Measurements from ENCODE around the gene KSR2.
"Not testable (repeated sequence)": the region's sequence is repeated elsewhere in the genome, so short reads cannot be mapped to it uniquely, and the experiment has no call there.

The KSR2 gene

GRCh38 chr12:117807946-117808345 is 160.8 kb downstream of the KSR2 start:
- H3K9me3 ChIP-seq (replicated peaks; ENCODE audit: low read length): no peaks in the 10 kb centered on the region
- H3K27me3 ChIP-seq (ENCODE audit: control insufficient read depth, insufficient read depth, low read length): no peaks in the 10 kb centered on the region
- no peaks in the 10 kb centered on the region for H3K4me1 ChIP-seq (ENCODE audit: control insufficient read depth, insufficient read depth, low read length)
- no peak overlapping the region for H3K9ac ChIP-seq (ENCODE audit: low read depth, low read length)
- no peak overlapping the region for H3K4me3 ChIP-seq (ENCODE audit: low read length)
- H3K36me3 ChIP-seq (ENCODE audit: insufficient read depth, low read length): no peaks in the 10 kb centered on the region
- no peak overlapping the region for H3K4me2 ChIP-seq (ENCODE audit: low read length)

DNA sequence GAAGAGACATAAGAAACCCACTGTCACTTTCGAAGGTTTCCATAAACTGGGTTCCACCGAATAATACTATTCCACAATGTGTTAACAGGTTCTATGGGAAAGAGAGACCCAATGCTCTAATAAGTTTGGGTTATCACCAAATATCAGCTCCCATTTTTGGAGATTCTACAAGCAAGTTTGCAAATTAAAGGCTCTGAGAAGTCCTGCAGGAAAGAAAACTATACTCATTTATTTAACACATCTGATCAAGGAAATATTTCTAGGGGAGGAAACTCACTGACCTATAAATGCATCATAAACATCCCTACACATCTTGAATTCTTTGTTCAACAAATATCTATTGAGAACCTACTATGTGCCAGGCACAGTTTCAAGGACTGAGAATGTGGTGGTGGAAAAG is 161.4 kb downstream of the KSR2 start:
- Histone ChIP-seq H3K9me3 (replicated peaks; ENCODE audit: low read length) (no peaks in the 10 kb centered on the region), H3K9ac (ENCODE audit: low read depth, low read length) (no peak overlapping the region), H3K4me3 (ENCODE audit: low read length) (no peak overlapping the region), H3K36me3 (ENCODE audit: insufficient read depth, low read length) (no peaks in the 10 kb centered on the region), H3K4me2 (ENCODE audit: low read length) (no peak overlapping the region), H3K4me1 (ENCODE audit: control insufficient read depth, insufficient read depth, low read length) (no peaks in the 10 kb centered on the region), H3K27me3 (ENCODE audit: control insufficient read depth, insufficient read depth, low read length) (no peaks in the 10 kb centered on the region)

- no peak overlapping the region for H3K9ac ChIP-seq (ENCODE audit: low read depth, low read length)
Measured at GRCh38 chr12:117805865-117806264, 162.9 kb downstream of the KSR2 start.

DNA sequence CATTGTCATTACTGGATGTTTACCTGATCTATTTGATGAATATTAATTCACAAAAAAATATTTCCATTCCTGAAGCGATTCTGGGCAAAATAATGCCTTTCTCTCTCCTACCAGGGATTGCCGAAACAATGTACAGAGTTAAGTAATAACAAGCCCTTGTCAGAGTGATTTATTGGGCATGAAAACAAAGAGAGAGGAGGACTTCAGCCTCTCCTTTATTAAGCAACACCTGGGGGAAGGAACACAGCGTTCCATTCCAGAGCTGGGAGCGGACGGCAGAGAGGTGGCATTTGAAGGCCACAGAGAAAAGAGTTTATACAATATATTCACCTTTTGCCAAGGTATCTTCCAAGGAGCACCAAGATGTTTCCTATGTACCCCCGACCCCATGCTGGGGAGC is 165.8 kb downstream of the KSR2 start:
- H3K36me3 ChIP-seq (ENCODE audit: insufficient read depth, low read length): no peaks in the 10 kb centered on the region
- no peaks in the 10 kb centered on the region for H3K4me1 ChIP-seq (ENCODE audit: control insufficient read depth, insufficient read depth, low read length)
- no peak overlapping the region for H3K4me2 ChIP-seq (ENCODE audit: low read length)
- H3K27me3 ChIP-seq (ENCODE audit: control insufficient read depth, insufficient read depth, low read length): no peaks in the 10 kb centered on the region
- peaks cover 5% of the 10 kb centered on the region for H3K9me3 ChIP-seq (replicated peaks; ENCODE audit: low read length)
- no peak overlapping the region for H3K4me3 ChIP-seq (ENCODE audit: low read length)
- H3K9ac ChIP-seq (ENCODE audit: low read depth, low read length): no peak overlapping the region

More at GRCh38 chr12:117805865-117806264, 162.9 kb downstream of the KSR2 start:
- Histone ChIP-seq H3K9me3 (replicated peaks; ENCODE audit: low read length) (no peaks in the 10 kb centered on the region), H3K27me3 (ENCODE audit: control insufficient read depth, insufficient read depth, low read length) (no peaks in the 10 kb centered on the region), H3K4me2 (ENCODE audit: low read length) (no peak overlapping the region), H3K4me1 (ENCODE audit: control insufficient read depth, insufficient read depth, low read length) (no peaks in the 10 kb centered on the region), H3K36me3 (ENCODE audit: insufficient read depth, low read length) (no peaks in the 10 kb centered on the region), H3K4me3 (ENCODE audit: low read length) (no peak overlapping the region)

DNA sequence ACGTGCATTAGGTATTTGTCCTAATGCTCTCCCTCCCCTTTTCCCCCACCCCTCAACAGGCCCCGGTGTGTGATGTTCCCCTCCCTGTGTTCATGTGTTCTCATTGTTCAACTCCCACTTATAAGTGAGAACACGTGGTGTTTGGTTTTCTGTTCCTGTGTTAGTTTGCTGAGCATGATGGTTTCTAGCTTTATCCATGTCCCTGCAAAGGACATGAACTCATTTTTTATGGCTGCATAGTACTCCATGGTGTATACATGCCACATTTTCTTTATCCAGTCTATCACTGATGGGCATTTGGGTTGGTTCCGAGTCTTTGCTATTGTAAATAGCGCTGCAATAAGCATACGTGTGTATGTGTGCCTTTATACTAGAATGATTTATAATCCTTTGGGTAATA is 168.1 kb downstream of the KSR2 start:
- not testable (repeated sequence) for H3K4me2 ChIP-seq (ENCODE audit: low read length); H3K9ac ChIP-seq (ENCODE audit: low read depth, low read length); H3K4me3 ChIP-seq (ENCODE audit: low read length); H3K4me1 ChIP-seq (ENCODE audit: control insufficient read depth, insufficient read depth, low read length); H3K36me3 ChIP-seq (ENCODE audit: insufficient read depth, low read length); H3K27me3 ChIP-seq (ENCODE audit: control insufficient read depth, insufficient read depth, low read length)
- H3K9me3 ChIP-seq (replicated peaks; ENCODE audit: low read length): peaks cover 14% of the 10 kb centered on the region

GRCh38 chr12:117797202-117797601 is 171.6 kb downstream of the KSR2 start:
- Histone ChIP-seq H3K36me3 (ENCODE audit: insufficient read depth, low read length) (no peaks in the 10 kb centered on the region), H3K27me3 (ENCODE audit: control insufficient read depth, insufficient read depth, low read length) (no peaks in the 10 kb centered on the region), H3K9ac (ENCODE audit: low read depth, low read length) (no peak overlapping the region), H3K4me3 (ENCODE audit: low read length) (no peak overlapping the region), H3K4me2 (ENCODE audit: low read length) (no peak overlapping the region), H3K4me1 (ENCODE audit: control insufficient read depth, insufficient read depth, low read length) (no peaks in the 10 kb centered on the region), H3K9me3 (replicated peaks; ENCODE audit: low read length) (peaks cover 23% of the 10 kb centered on the region)

GRCh38 chr12:117792877-117793424 is 175.8 kb downstream of the KSR2 start:
- H3K27me3 ChIP-seq (ENCODE audit: control insufficient read depth, insufficient read depth, low read length): no peaks in the 10 kb centered on the region
- no peaks in the 10 kb centered on the region for H3K4me1 ChIP-seq (ENCODE audit: control insufficient read depth, insufficient read depth, low read length)
- H3K36me3 ChIP-seq (ENCODE audit: insufficient read depth, low read length): no peaks in the 10 kb centered on the region
- H3K4me3 ChIP-seq (ENCODE audit: low read length): no peak overlapping the region
- no peak overlapping the region for H3K9ac ChIP-seq (ENCODE audit: low read depth, low read length)
- peaks cover 18% of the 10 kb centered on the region for H3K9me3 ChIP-seq (replicated peaks; ENCODE audit: low read length)
- H3K4me2 ChIP-seq (ENCODE audit: low read length): no peak overlapping the region

- Histone ChIP-seq H3K4me1 (ENCODE audit: control insufficient read depth, insufficient read depth, low read length) (no peaks in the 10 kb centered on the region), H3K9ac (ENCODE audit: low read depth, low read length) (no peak overlapping the region), H3K4me3 (ENCODE audit: low read length) (no peak overlapping the region), H3K36me3 (ENCODE audit: insufficient read depth, low read length) (no peaks in the 10 kb centered on the region), H3K4me2 (ENCODE audit: low read length) (no peak overlapping the region), H3K27me3 (ENCODE audit: control insufficient read depth, insufficient read depth, low read length) (no peaks in the 10 kb centered on the region), H3K9me3 (replicated peaks; ENCODE audit: low read length) (peaks cover 18% of the 10 kb centered on the region)
Measured at GRCh38 chr12:117792471-117792870, 176.3 kb downstream of the KSR2 start.

GRCh38 chr12:117790948-117791347 is 177.8 kb downstream of the KSR2 start:
- no peak overlapping the region for H3K9ac ChIP-seq (ENCODE audit: low read depth, low read length)
- H3K4me3 ChIP-seq (ENCODE audit: low read length): no peak overlapping the region
- H3K4me1 ChIP-seq (ENCODE audit: control insufficient read depth, insufficient read depth, low read length): no peaks in the 10 kb centered on the region
- peaks cover 9% of the 10 kb centered on the region for H3K9me3 ChIP-seq (replicated peaks; ENCODE audit: low read length)
- no peaks in the 10 kb centered on the region for H3K36me3 ChIP-seq (ENCODE audit: insufficient read depth, low read length)
- no peaks in the 10 kb centered on the region for H3K27me3 ChIP-seq (ENCODE audit: control insufficient read depth, insufficient read depth, low read length)
- no peak overlapping the region for H3K4me2 ChIP-seq (ENCODE audit: low read length)

- Histone ChIP-seq H3K4me3 (ENCODE audit: low read length) (no peak overlapping the region), H3K9ac (ENCODE audit: low read depth, low read length) (no peak overlapping the region), H3K4me2 (ENCODE audit: low read length) (no peak overlapping the region), H3K27me3 (ENCODE audit: control insufficient read depth, insufficient read depth, low read length) (no peaks in the 10 kb centered on the region), H3K4me1 (ENCODE audit: control insufficient read depth, insufficient read depth, low read length) (no peaks in the 10 kb centered on the region), H3K9me3 (replicated peaks; ENCODE audit: low read length) (peaks cover 9% of the 10 kb centered on the region), H3K36me3 (ENCODE audit: insufficient read depth, low read length) (no peaks in the 10 kb centered on the region)
Measured at GRCh38 chr12:117790198-117790597, 178.6 kb downstream of the KSR2 start.

GRCh38 chr12:117789195-117789912 is 179.4 kb downstream of the KSR2 start:
- Histone ChIP-seq H3K36me3 (ENCODE audit: insufficient read depth, low read length) (no peaks in the 10 kb centered on the region), H3K27me3 (ENCODE audit: control insufficient read depth, insufficient read depth, low read length) (no peaks in the 10 kb centered on the region), H3K9ac (ENCODE audit: low read depth, low read length) (no peak overlapping the region), H3K4me2 (ENCODE audit: low read length) (no peak overlapping the region), H3K4me3 (ENCODE audit: low read length) (no peak overlapping the region), H3K4me1 (ENCODE audit: control insufficient read depth, insufficient read depth, low read length) (no peaks in the 10 kb centered on the region), H3K9me3 (replicated peaks; ENCODE audit: low read length) (peaks cover 5% of the 10 kb centered on the region)

GRCh38 chr12:117778656-117779055 is 190.1 kb downstream of the KSR2 start:
- Histone ChIP-seq H3K4me2 (ENCODE audit: low read length) (no peak overlapping the region), H3K9ac (ENCODE audit: low read depth, low read length) (no peak overlapping the region), H3K27me3 (ENCODE audit: control insufficient read depth, insufficient read depth, low read length) (no peaks in the 10 kb centered on the region), H3K4me3 (ENCODE audit: low read length) (no peak overlapping the region), H3K4me1 (ENCODE audit: control insufficient read depth, insufficient read depth, low read length) (no peaks in the 10 kb centered on the region), H3K36me3 (ENCODE audit: insufficient read depth, low read length) (no peaks in the 10 kb centered on the region), H3K9me3 (replicated peaks; ENCODE audit: low read length) (peaks cover 2% of the 10 kb centered on the region)
